GM12878 (cell line): ENCODE results near the gene DUSP10. TPM values are rescaled to one million over a fixed set of nuclear protein-coding genes. Genes with fewer than 3 reads are reported as not detected.
A peak's percentile ranks its signal among the peaks of the same experiment; 100 is the strongest.

ENCODE experiments used
- ATF2 ChIP-seq: IDR thresholded peaks from 2 replicates; pipeline ENCODE4 v1.6.1; 2012; ENCODE audit warnings: low read length, inconsistent platforms
- BHLHE40 ChIP-seq, 2 experiments: fragments of 450-650 bp in 1 of 2; IDR thresholded peaks; 2 replicates each; pipeline ENCODE4 v1.6.1; 2011 to 2017; ENCODE audit warnings: low read depth in 2 of 2, borderline replicate concordance in 1 of 2, improper control_type of control experiment in 1 of 2, low read length in 1 of 2, mild to moderate bottlenecking in 1 of 2
- CBX5 ChIP-seq: sonication (generic); IDR thresholded peaks from 2 replicates; pipeline ENCODE4 v1.6.1; 2016; ENCODE audit warnings: low read depth, moderate library complexity, mild to moderate bottlenecking, inconsistent platforms
- E2F8 ChIP-seq: fragments of 450-650 bp; IDR thresholded peaks from 2 replicates; pipeline ENCODE4 v1.6.1; 2018; ENCODE audit warnings: mild to moderate bottlenecking, low read depth, moderate library complexity; ENCODE audit not compliant: partially characterized antibody
- NKRF ChIP-seq: fragments of 450-650 bp; conservative IDR thresholded peaks from 2 replicates; pipeline ENCODE4 v1.6.1; 2017; ENCODE audit warnings: mild to moderate bottlenecking, moderate library complexity
- ZBTB33 ChIP-seq: fragments of 450-650 bp; IDR thresholded peaks from 2 replicates; pipeline ENCODE4 v1.6.1; 2017; ENCODE audit warnings: mild to moderate bottlenecking
- polyA plus RNA-seq, 11 experiments: library from polyadenylated mRNA; depleted of rRNA in 4 of 11; unstranded in 6 of 11; stranded (reverse) in 5 of 11; fragments of >200 nt; fragmentation: Nextera tagmentation in 4 of 11; fragmentation: Illumina TruSeq in 1 of 11; extraction: Ambion mirVana in 4 of 11; extraction: Trizol in 1 of 11; gene quantifications; 1 replicate in 1 of 11; 2 replicates in 10 of 11; pipeline versions ENCODE4 v1.2.1 to v1.2.3, GENCODE V29; 2011 to 2016; ENCODE audit warnings: inconsistent platforms in 2 of 11, missing spikeins in 2 of 11, low read depth in 1 of 11
- total RNA-seq, 4 experiments: library from RNA; depleted of rRNA in 3 of 4; stranded (reverse); fragments of >200 nt in 3 of 4; fragmentation: Illumina TruSeq in 1 of 4; extraction: Trizol in 1 of 4; gene quantifications; 2 replicates each; pipeline versions ENCODE4 v1.2.1 to v1.2.3, GENCODE V29; 2013 to 2021
- TF ChIP-seq, protein P1 (sequence below): fragments of 450-650 bp; IDR thresholded peaks from 2 replicates; pipeline ENCODE4 v1.6.1; 2017; ENCODE audit warnings: mild to moderate bottlenecking, low read depth, inconsistent platforms; ENCODE audit not compliant: poor library complexity, severe bottlenecking

The DUSP10 gene
- total and polyA plus RNA-seq, 10 of the 15 experiments (the other 5 are each of a cell fraction or from before 2014, with no cell fraction given), result 20.3 to 38.4 (median 27.8) TPM

DNA sequence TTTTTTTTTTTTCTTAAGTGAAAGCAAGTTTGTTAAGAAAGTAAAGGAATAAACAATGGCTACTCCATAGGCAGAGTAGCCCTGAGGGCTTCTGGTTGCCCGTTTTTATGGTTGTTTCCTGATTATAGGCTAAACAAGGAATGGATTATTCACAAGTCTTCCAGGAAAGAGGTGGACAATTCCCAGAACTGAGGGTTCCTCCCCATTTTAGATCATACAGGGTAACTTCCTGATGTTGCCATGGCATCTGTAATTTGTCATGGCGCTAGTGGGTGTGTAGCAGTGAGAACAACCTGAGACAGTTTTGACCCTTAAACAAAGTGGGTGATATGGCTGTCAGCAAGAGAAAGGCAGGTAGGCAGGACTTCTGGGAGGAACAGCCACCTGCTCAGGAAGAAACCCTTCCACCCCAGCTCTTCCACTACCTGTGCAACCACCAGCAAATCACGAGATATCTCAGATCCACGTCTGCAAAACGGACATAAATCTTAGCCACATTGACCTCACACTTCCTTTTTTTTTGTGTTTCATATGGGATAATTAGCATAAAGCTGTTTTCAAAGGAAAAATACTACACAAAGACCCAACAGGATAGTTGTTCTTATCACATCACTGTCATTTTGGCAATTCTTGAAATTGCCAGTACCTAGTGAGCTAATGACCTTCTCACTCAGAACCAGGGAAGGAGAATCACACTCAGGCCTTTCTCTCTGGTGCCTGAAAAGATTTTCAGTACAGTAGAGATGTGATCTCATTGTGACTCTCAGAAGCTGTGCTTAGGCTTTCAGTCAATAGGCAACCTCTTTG is 34.8 kb upstream of the DUSP10 start (continued):
- TF ChIP-seq ZBTB33, result no peak
- TF ChIP-seq, protein P1, sequence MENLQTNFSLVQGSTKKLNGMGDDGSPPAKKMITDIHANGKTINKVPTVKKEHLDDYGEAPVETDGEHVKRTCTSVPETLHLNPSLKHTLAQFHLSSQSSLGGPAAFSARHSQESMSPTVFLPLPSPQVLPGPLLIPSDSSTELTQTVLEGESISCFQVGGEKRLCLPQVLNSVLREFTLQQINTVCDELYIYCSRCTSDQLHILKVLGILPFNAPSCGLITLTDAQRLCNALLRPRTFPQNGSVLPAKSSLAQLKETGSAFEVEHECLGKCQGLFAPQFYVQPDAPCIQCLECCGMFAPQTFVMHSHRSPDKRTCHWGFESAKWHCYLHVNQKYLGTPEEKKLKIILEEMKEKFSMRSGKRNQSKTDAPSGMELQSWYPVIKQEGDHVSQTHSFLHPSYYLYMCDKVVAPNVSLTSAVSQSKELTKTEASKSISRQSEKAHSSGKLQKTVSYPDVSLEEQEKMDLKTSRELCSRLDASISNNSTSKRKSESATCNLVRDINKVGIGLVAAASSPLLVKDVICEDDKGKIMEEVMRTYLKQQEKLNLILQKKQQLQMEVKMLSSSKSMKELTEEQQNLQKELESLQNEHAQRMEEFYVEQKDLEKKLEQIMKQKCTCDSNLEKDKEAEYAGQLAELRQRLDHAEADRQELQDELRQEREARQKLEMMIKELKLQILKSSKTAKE, result peak; percentile 70
- peak; percentile 64 for TF ChIP-seq E2F8
- TF ChIP-seq BHLHE40 (IDR thresholded peaks at IDR 0.05; ENCODE audit: borderline replicate concordance in 1 of 2, low read depth in 2 of 2, low read length in 1 of 2), result peak; percentile 96 to 97
- 0 out of 2 replicates have a peak, but pooled peaks have one; percentile 43 for TF ChIP-seq CBX5
- TF ChIP-seq NKRF, result 0 out of 2 replicates have a peak, but pooled peaks have one; percentile 5
- TF ChIP-seq ATF2, result peak; percentile 66
